Measurements from ENCODE around the gene CDPF1. TPM values are rescaled to one million over a fixed set of nuclear protein-coding genes. Genes with fewer than 3 reads are reported as not detected.
"Not testable (repeated sequence)": the region's sequence is repeated elsewhere in the genome, so short reads cannot be mapped to it uniquely, and the experiment has no call there.

The CDPF1 gene
- total and polyA plus RNA-seq, 2 experiments from 2014 or later, result 12.9 to 14.7 TPM

- Histone ChIP-seq H3K4me2 (ENCODE audit: unreplicated experiment) (no peak overlapping the region), H3K79me2 (ENCODE audit: insufficient read depth) (no peaks in the 10 kb centered on the region), H4K20me1 (ENCODE audit: insufficient read depth) (no peaks in the 10 kb centered on the region), H3K9me3 (ENCODE audit: low read depth) (no peaks in the 10 kb centered on the region), H3K27ac (no peak overlapping the region), H3F3A (ENCODE audit: insufficient read depth) (no peaks in the 10 kb centered on the region), H3K27me3 (replicated peaks; ENCODE audit: insufficient read depth) (no peaks in the 10 kb centered on the region), H3K36me3 (ENCODE audit: low read depth) (0 out of 2 replicates have a peak, but pooled peaks cover 4% of the 10 kb centered on the region), H3K9me2 (ENCODE audit: insufficient read depth) (no peaks in the 10 kb centered on the region), H3K9ac (no peak overlapping the region), H3K4me3 (no peak overlapping the region), H2AFZ (no peak overlapping the region), H3K4me1 (ENCODE audit: insufficient read depth) (no peaks in the 10 kb centered on the region)
- WGBS, 2 experiments (ENCODE audit: low coverage in 1 of 2, low lambda C conversion rate in 2 of 2, missing lambda C conversion rate in 2 of 2), result 71 to 75% methylated on average over 17 of the region's 17 CpGs
- no peak for DNase-seq
- in situ Hi-C loops (cut with MboI), result no loop called here
- TF ChIP-seq EZH2phosphoT487 (IDR thresholded peaks at IDR 0.05; ENCODE audit: insufficient read depth, low read depth) (no peak), EZH2 (IDR thresholded peaks at IDR 0.05; ENCODE audit: insufficient read depth, poor library complexity, severe bottlenecking) (no peak)
Observed at GRCh38 chr22:46201059-46201757, 48.9 kb downstream of the CDPF1 start.

GRCh38 chr22:46198806-46199205 lies 51.3 kb downstream of the CDPF1 start:
- H3K9ac ChIP-seq; in situ Hi-C loops (cut with MboI); H3K4me3 ChIP-seq; H3K4me2 ChIP-seq (ENCODE audit: unreplicated experiment); H3K4me1 ChIP-seq (ENCODE audit: insufficient read depth); H3F3A ChIP-seq (ENCODE audit: insufficient read depth); H3K9me3 ChIP-seq (ENCODE audit: low read depth); H3K9me2 ChIP-seq (ENCODE audit: insufficient read depth); DNase-seq; H3K36me3 ChIP-seq (ENCODE audit: low read depth); H4K20me1 ChIP-seq (ENCODE audit: insufficient read depth); H3K79me2 ChIP-seq (ENCODE audit: insufficient read depth); H3K27ac ChIP-seq; H2AFZ ChIP-seq; H3K27me3 ChIP-seq (replicated peaks; ENCODE audit: insufficient read depth): not testable (repeated sequence)
- 96 to 97% methylated on average over 15 to 18 of the region's 18 CpGs for WGBS, 2 experiments (ENCODE audit: low coverage in 1 of 2, low lambda C conversion rate in 2 of 2, missing lambda C conversion rate in 2 of 2)

DNA sequence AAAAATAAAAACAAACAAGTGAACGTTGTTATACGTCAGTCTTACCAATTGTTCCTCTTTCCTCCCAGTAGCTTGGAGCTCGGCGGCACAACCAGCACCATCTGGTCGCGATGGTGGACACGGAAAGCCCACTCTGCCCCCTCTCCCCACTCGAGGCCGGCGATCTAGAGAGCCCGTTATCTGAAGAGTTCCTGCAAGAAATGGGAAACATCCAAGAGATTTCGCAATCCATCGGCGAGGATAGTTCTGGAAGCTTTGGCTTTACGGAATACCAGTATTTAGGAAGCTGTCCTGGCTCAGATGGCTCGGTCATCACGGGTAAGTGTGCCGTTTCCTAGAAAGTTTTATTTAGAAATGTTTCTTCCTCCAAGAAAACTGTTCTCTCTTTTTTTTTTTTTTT lies 51.8 kb downstream of the CDPF1 start:
- Histone ChIP-seq H3K79me2 (ENCODE audit: insufficient read depth) (no peaks in the 10 kb centered on the region), H3K9me3 (ENCODE audit: low read depth) (no peaks in the 10 kb centered on the region), H3K4me1 (ENCODE audit: insufficient read depth) (no peaks in the 10 kb centered on the region), H3K9me2 (ENCODE audit: insufficient read depth) (no peaks in the 10 kb centered on the region), H3F3A (ENCODE audit: insufficient read depth) (no peaks in the 10 kb centered on the region), H3K9ac (no peak overlapping the region), H3K4me2 (ENCODE audit: unreplicated experiment) (no peak overlapping the region), H3K27ac (no peak overlapping the region), H3K27me3 (replicated peaks; ENCODE audit: insufficient read depth) (no peaks in the 10 kb centered on the region), H4K20me1 (ENCODE audit: insufficient read depth) (no peaks in the 10 kb centered on the region), H2AFZ (no peak overlapping the region), H3K4me3 (no peak overlapping the region), H3K36me3 (ENCODE audit: low read depth) (no peaks in the 10 kb centered on the region)
- no peak for DNase-seq
- in situ Hi-C loops (cut with MboI), result no loop called here
- TF ChIP-seq EZH2 (IDR thresholded peaks at IDR 0.05; ENCODE audit: insufficient read depth, poor library complexity, severe bottlenecking) (no peak), EZH2phosphoT487 (IDR thresholded peaks at IDR 0.05; ENCODE audit: insufficient read depth, low read depth) (no peak)
- 86 to 88% methylated on average over 18 of the region's 18 CpGs for WGBS, 2 experiments (ENCODE audit: low coverage in 1 of 2, low lambda C conversion rate in 2 of 2, missing lambda C conversion rate in 2 of 2)

- Histone ChIP-seq H3K36me3 (ENCODE audit: low read depth) (no peaks in the 10 kb centered on the region), H3F3A (ENCODE audit: insufficient read depth) (peaks cover 4% of the 10 kb centered on the region; the same call in 1 of the 2 replicates), H3K9me2 (ENCODE audit: insufficient read depth) (no peaks in the 10 kb centered on the region), H3K9ac (no peak overlapping the region), H3K4me3 (no peak overlapping the region), H3K9me3 (ENCODE audit: low read depth) (no peaks in the 10 kb centered on the region), H3K4me1 (ENCODE audit: insufficient read depth) (no peaks in the 10 kb centered on the region), H2AFZ (no peak overlapping the region), H4K20me1 (ENCODE audit: insufficient read depth) (no peaks in the 10 kb centered on the region), H3K79me2 (ENCODE audit: insufficient read depth) (no peaks in the 10 kb centered on the region), H3K27me3 (replicated peaks; ENCODE audit: insufficient read depth) (no peaks in the 10 kb centered on the region), H3K27ac (no peak overlapping the region), H3K4me2 (ENCODE audit: unreplicated experiment) (no peak overlapping the region)
- TF ChIP-seq EZH2 (IDR thresholded peaks at IDR 0.05; ENCODE audit: insufficient read depth, poor library complexity, severe bottlenecking), result no peak
- no peak for TF ChIP-seq EZH2phosphoT487 (IDR thresholded peaks at IDR 0.05; ENCODE audit: insufficient read depth, low read depth)
- 52 to 65% methylated on average over 8 of the region's 8 CpGs for whole genome bisulfite sequencing, 2 experiments (ENCODE audit: low coverage in 1 of 2, low lambda C conversion rate in 2 of 2, missing lambda C conversion rate in 2 of 2)
- in situ Hi-C loops (cut with MboI), result no loop called here
- DNase-seq, result no peak
Observed at GRCh38 chr22:46196278-46196677, 53.8 kb downstream of the CDPF1 start.

Measured in GM23248 (cell line).